HFF-Myc (cell line): ENCODE measurements around the gene SRXN1.

Experiments
- DNase-seq: peaks from one replicate; pipeline ENCODE4 v3.0.0-alpha.2; 2011; ENCODE audit warnings: low read depth; ENCODE audit errors: extremely low read depth
- H3K4me3 ChIP-seq: replicated peaks from 2 replicates; pipeline ENCODE4 v1.5.1; 2011; ENCODE audit warnings: low read depth, mild to moderate bottlenecking, control low read depth, low read length
- CTCF ChIP-seq: IDR thresholded peaks from 2 replicates; pipeline ENCODE4 v1.5.1; 2012; ENCODE audit warnings: mild to moderate bottlenecking, low read depth, low read length, control low read depth; ENCODE audit errors: missing control alignments

SRXN1 gene

GRCh38 chr20:669573-669972 lies 16.6 kb upstream of the SRXN1 start:
- TF ChIP-seq CTCF, result no peak
- no peak for DNase-seq
- H3K4me3 ChIP-seq, result no peak overlapping the region

GRCh38 chr20:668638-669037 lies 15.6 kb upstream of the SRXN1 start:
- DNase-seq, result no peak
- TF ChIP-seq CTCF, result no peak
- H3K4me3 ChIP-seq, result no peak overlapping the region

- TF ChIP-seq CTCF, result no peak
- no peak for DNase-seq
- no peak overlapping the region for H3K4me3 ChIP-seq
Measured at GRCh38 chr20:668050-668449, 15.1 kb upstream of the SRXN1 start.

GRCh38 chr20:667351-668034 lies 14.5 kb upstream of the SRXN1 start:
- no peak for DNase-seq
- peak; percentile 98 for TF ChIP-seq CTCF
- no peak overlapping the region for H3K4me3 ChIP-seq

- no peak for DNase-seq
- TF ChIP-seq CTCF, result no peak
- no peak overlapping the region for H3K4me3 ChIP-seq
Measured at GRCh38 chr20:666877-667276, 13.9 kb upstream of the SRXN1 start.

- no peak for DNase-seq
- no peak overlapping the region for H3K4me3 ChIP-seq
- TF ChIP-seq CTCF, result no peak
Measured at GRCh38 chr20:665276-665675, 12.3 kb upstream of the SRXN1 start.

GRCh38 chr20:664576-664975 lies 11.6 kb upstream of the SRXN1 start:
- H3K4me3 ChIP-seq, result no peak overlapping the region
- no peak for DNase-seq
- TF ChIP-seq CTCF, result no peak
